Upper lobe of right lung (tissue), 1 donor: ENCODE data around the gene TCF7L1. TPM values are rescaled to one million over a fixed set of nuclear protein-coding genes. Genes with fewer than 3 reads are reported as not detected.

Source experiments
- ATAC-seq: fragments of 200-7000 bp; cut with Tn5 transposase; one replicate; pipeline ENCODE4 v1.9.1; 2020; ENCODE audit warnings: mild to moderate bottlenecking, moderate library complexity
- DNase-seq: peaks from one replicate; pipeline ENCODE4 v3.0.0-alpha.2; 2020
- H3K27ac ChIP-seq: fragments of 200-600 bp; one replicate; pipeline ENCODE4 v1.8.0; 2022
- H3K27me3 ChIP-seq: fragments of 200-600 bp; one replicate; pipeline ENCODE4 v1.8.0; 2022; ENCODE audit warnings: mild to moderate bottlenecking
- H3K36me3 ChIP-seq: fragments of 200-600 bp; one replicate; pipeline ENCODE4 v1.8.0; 2022
- H3K4me1 ChIP-seq: fragments of 200-600 bp; one replicate; pipeline ENCODE4 v1.8.0; 2022
- H3K4me3 ChIP-seq: fragments of 200-600 bp; one replicate; pipeline ENCODE4 v1.8.0; 2022; ENCODE audit warnings: mild to moderate bottlenecking
- H3K9me3 ChIP-seq: fragments of 200-600 bp; one replicate; pipeline ENCODE4 v1.8.0; 2022
- CTCF ChIP-seq: fragments of 200-600 bp; IDR thresholded peaks from one replicate; pipeline ENCODE4 v1.8.0; 2022; ENCODE audit warnings: antibody characterized with exemption
- intact Hi-C: fragments of 100-400 bp; cut with DNase I; formaldehyde crosslinking; loops from one replicate; pipeline ENCODE4 v1.11.0; 2022
- total RNA-seq: library from RNA; stranded (reverse); fragmentation: NEBNext Ultra II Directional; extraction: Animal tissue kit (Norgen Biotek cat#: 25700); gene quantifications from one replicate; pipeline ENCODE4 v1.2.1, GENCODE V29; 2021
- donor health status: DM: no; HTN: yes; CAD: no; lungs with severe emphysema.

The TCF7L1 gene
- total RNA-seq, 1 donor from 2014 or later = 21.1 TPM

GRCh38 chr2:85091838-85092237 lies 41.4 kb upstream of the TCF7L1 start:
- Histone ChIP-seq H3K4me3 (no peak overlapping the region), H3K4me1 (no peaks in the 10 kb centered on the region), H3K9me3 (no peaks in the 10 kb centered on the region), H3K27ac (no peak overlapping the region), H3K27me3 (no peaks in the 10 kb centered on the region), H3K36me3 (no peaks in the 10 kb centered on the region)
- ATAC-seq (no peak), DNase-seq (no peak)
- TF ChIP-seq CTCF = no peak
- intact Hi-C loops = no loop called here

GRCh38 chr2:85095094-85095493 lies 38.1 kb upstream of the TCF7L1 start:
- intact Hi-C loops = no loop called here
- Histone ChIP-seq H3K27ac (no peak overlapping the region), H3K36me3 (no peaks in the 10 kb centered on the region), H3K4me1 (no peaks in the 10 kb centered on the region), H3K4me3 (no peak overlapping the region), H3K27me3 (no peaks in the 10 kb centered on the region), H3K9me3 (no peaks in the 10 kb centered on the region)
- no peak for ATAC-seq
- TF ChIP-seq CTCF = no peak
- DNase-seq = no peak

- no peak for ATAC-seq
- H3K27me3 ChIP-seq = no peaks in the 10 kb centered on the region
- no peak for DNase-seq
- no peak for TF ChIP-seq CTCF
- no peak overlapping the region for H3K27ac ChIP-seq
- no peaks in the 10 kb centered on the region for H3K36me3 ChIP-seq
- H3K4me3 ChIP-seq = no peak overlapping the region
- H3K4me1 ChIP-seq = no peaks in the 10 kb centered on the region
- intact Hi-C loops = no loop called here
- H3K9me3 ChIP-seq = no peaks in the 10 kb centered on the region
Observed at GRCh38 chr2:85096616-85097015, 36.6 kb upstream of the TCF7L1 start.

GRCh38 chr2:85104228-85104627 lies 29.0 kb upstream of the TCF7L1 start:
- Histone ChIP-seq H3K27ac (no peak overlapping the region), H3K9me3 (no peaks in the 10 kb centered on the region), H3K36me3 (no peaks in the 10 kb centered on the region), H3K27me3 (no peaks in the 10 kb centered on the region), H3K4me3 (no peak overlapping the region), H3K4me1 (no peaks in the 10 kb centered on the region)
- no peak for TF ChIP-seq CTCF
- ATAC-seq (no peak), DNase-seq (no peak)
- intact Hi-C loops = no loop called here

GRCh38 chr2:85106489-85107180 lies 26.6 kb upstream of the TCF7L1 start:
- H3K36me3 ChIP-seq = no peaks in the 10 kb centered on the region
- intact Hi-C loops = no loop called here
- no peak for DNase-seq
- no peak overlapping the region for H3K4me3 ChIP-seq
- H3K9me3 ChIP-seq = no peaks in the 10 kb centered on the region
- TF ChIP-seq CTCF = no peak
- no peaks in the 10 kb centered on the region for H3K27me3 ChIP-seq
- H3K4me1 ChIP-seq = no peaks in the 10 kb centered on the region
- no peak overlapping the region for H3K27ac ChIP-seq
- ATAC-seq = no peak
